Glutamatergic neuron (in vitro differentiated cells): ENCODE measurements around the gene SLC25A30. TPM values are rescaled to one million over a fixed set of nuclear protein-coding genes. Genes with fewer than 3 reads are reported as not detected.
"Not testable (repeated sequence)": the region's sequence is repeated elsewhere in the genome, so short reads cannot be mapped to it uniquely, and the experiment has no call there.

ENCODE experiments used
- DNase-seq: peaks from one replicate; pipeline ENCODE4 v3.0.0; 2022
- H3K27ac Mint-ChIP-seq: one replicate; pipeline ENCODE4 v1.8.0; 2020; ENCODE audit warnings: mild to moderate bottlenecking, mixed read lengths, inconsistent platforms; ENCODE audit not compliant: unreplicated experiment
- H3K27me3 Mint-ChIP-seq: one replicate; pipeline ENCODE4 v1.8.0; 2020; ENCODE audit warnings: mild to moderate bottlenecking, moderate library complexity, mixed read lengths, inconsistent platforms; ENCODE audit not compliant: unreplicated experiment
- H3K36me3 Mint-ChIP-seq: one replicate; pipeline ENCODE4 v1.8.0; 2020; ENCODE audit warnings: mild to moderate bottlenecking, mixed read lengths, inconsistent platforms; ENCODE audit not compliant: unreplicated experiment
- H3K4me1 Mint-ChIP-seq: one replicate; pipeline ENCODE4 v1.8.0; 2020; ENCODE audit warnings: mild to moderate bottlenecking, low read depth, mixed read lengths, inconsistent platforms; ENCODE audit not compliant: unreplicated experiment
- H3K4me3 Mint-ChIP-seq: one replicate; pipeline ENCODE4 v1.8.0; 2020; ENCODE audit warnings: mild to moderate bottlenecking, mixed read lengths, inconsistent platforms; ENCODE audit not compliant: unreplicated experiment
- H3K9me3 Mint-ChIP-seq: one replicate; pipeline ENCODE4 v1.8.0; 2020; ENCODE audit warnings: mild to moderate bottlenecking, moderate library complexity, mixed read lengths, inconsistent platforms; ENCODE audit not compliant: unreplicated experiment
- CTCF ChIP-seq: fragments of 200-600 bp; sonication (generic); IDR thresholded peaks from one replicate; pipeline ENCODE4 v1.5.0; 2021; ENCODE audit not compliant: partially characterized antibody, unreplicated experiment
- total RNA-seq: library from RNA; stranded (reverse); fragmentation: NEBNext Ultra II Directional; extraction: Animal tissue kit (Norgen Biotek cat#: 25700); gene quantifications from one replicate; pipeline ENCODE4 v1.2.1, GENCODE V29; 2021; ENCODE audit not compliant: unreplicated experiment

Gene SLC25A30
- total RNA-seq, 1 donor from 2014 or later, result 4.0 TPM

DNA sequence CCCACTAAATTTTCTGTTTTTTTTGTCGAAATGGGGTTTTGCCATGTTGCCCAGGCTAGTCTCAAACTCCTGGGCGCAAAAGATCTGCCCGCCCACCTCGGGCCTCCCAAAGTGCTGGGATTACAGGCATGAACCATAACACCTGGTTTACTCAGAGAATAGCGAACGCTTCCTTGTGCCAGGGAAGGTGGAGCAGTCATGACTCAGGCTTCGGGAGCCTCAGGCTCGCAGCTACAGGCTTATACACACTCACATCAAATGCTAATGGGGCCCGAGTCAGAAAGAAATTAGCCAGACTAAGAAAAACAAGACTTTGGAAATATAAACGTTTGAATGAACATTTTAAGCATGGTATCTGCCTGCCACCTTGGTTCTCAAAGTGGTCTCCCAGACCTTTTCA lies 66.1 kb downstream of the SLC25A30 start:
- H3K9me3 Mint-ChIP-seq, result peaks cover 1% of the 10 kb centered on the region
- no peaks in the 10 kb centered on the region for H3K36me3 Mint-ChIP-seq
- H3K27me3 Mint-ChIP-seq, result no peaks in the 10 kb centered on the region

DNA sequence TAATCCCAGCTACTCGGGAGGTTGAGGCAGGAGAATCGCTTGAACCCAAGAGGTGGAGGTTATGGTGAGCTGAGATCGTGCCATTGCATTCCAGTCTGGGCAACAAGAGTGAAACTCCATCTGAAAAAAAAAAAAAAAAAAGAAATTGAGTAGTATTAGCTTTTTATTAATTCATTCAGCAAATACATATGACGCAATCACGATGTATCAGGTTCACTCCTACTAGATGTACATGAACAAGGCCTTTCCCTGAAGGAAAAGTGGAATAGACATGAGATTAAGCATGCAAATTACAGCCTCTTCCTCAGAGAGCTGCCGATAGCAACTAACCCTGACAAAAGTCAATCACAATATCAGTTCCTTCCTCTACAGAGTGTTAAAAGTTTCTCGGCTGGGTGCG lies 68.0 kb downstream of the SLC25A30 start:
- H3K27me3 Mint-ChIP-seq, result no peaks in the 10 kb centered on the region
- no peak overlapping the region for H3K27ac Mint-ChIP-seq
- H3K9me3 Mint-ChIP-seq, result no peaks in the 10 kb centered on the region
- TF ChIP-seq CTCF, result no peak
- DNase-seq, result no peak
- no peak overlapping the region for H3K4me3 Mint-ChIP-seq
- no peaks in the 10 kb centered on the region for H3K4me1 Mint-ChIP-seq
- H3K36me3 Mint-ChIP-seq, result no peaks in the 10 kb centered on the region

More for the DNA sequence above, 66.1 kb downstream of the SLC25A30 start:
- no peak for TF ChIP-seq CTCF
- DNase-seq, result no peak
- Mint-ChIP-seq H3K27ac (no peak overlapping the region), H3K4me3 (no peak overlapping the region), H3K4me1 (no peaks in the 10 kb centered on the region)

GRCh38 chr13:45349438-45349837 lies 68.7 kb downstream of the SLC25A30 start:
- no peaks in the 10 kb centered on the region for H3K27me3 Mint-ChIP-seq
- no peaks in the 10 kb centered on the region for H3K36me3 Mint-ChIP-seq
- no peaks in the 10 kb centered on the region for H3K4me1 Mint-ChIP-seq
- DNase-seq, result no peak
- no peak overlapping the region for H3K27ac Mint-ChIP-seq
- no peaks in the 10 kb centered on the region for H3K9me3 Mint-ChIP-seq
- no peak for TF ChIP-seq CTCF
- H3K4me3 Mint-ChIP-seq, result no peak overlapping the region

DNA sequence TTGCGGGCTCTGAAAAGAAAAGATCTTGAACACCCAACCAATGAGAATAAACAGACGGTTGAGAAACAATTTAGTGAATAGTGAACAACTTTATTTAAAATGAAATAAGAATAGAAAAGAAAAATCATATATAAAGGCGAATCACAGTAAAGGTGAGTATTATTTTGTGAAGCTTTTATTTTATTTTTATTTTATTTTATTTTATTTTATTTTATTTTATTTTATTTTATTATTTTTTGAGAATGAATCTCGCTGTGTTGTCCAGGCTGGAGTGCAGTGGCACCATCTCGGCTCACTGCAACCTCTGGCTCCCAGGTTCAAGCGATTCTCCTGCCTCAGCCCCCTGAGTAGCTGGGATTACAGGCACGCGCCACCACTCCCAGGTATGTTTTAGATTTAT lies 74.1 kb downstream of the SLC25A30 start:
- DNase-seq, H3K36me3 Mint-ChIP-seq, H3K4me1 Mint-ChIP-seq, H3K27ac Mint-ChIP-seq, H3K4me3 Mint-ChIP-seq: not testable (repeated sequence)
- Mint-ChIP-seq H3K27me3 (peaks cover 11% of the 10 kb centered on the region), H3K9me3 (peaks cover 11% of the 10 kb centered on the region)

Other genes starting within 250 kb of the SLC25A30 start
- gene KCTD4, start 217.3 kb downstream of the SLC25A30 start, total RNA-seq, result not detected
- gene TPT1, start 77.2 kb downstream of the SLC25A30 start, total RNA-seq, result 1,515 TPM
- 25.4 TPM for gene COG3, start 46.6 kb upstream of the SLC25A30 start, total RNA-seq
- gene ERICH6B, start 197.4 kb upstream of the SLC25A30 start, total RNA-seq, result not detected